ENCODE data around the gene NEO1. TPM values are rescaled to one million over a fixed set of nuclear protein-coding genes. Genes with fewer than 3 reads are reported as not detected.
"Not testable (repeated sequence)": the region's sequence is repeated elsewhere in the genome, so short reads cannot be mapped to it uniquely, and the experiment has no call there.

NEO1 gene
- polyA plus RNA-seq, 6 donors from 2014 or later = 0.48 to 2.1 (median 0.85) TPM; not detected in 1

DNA sequence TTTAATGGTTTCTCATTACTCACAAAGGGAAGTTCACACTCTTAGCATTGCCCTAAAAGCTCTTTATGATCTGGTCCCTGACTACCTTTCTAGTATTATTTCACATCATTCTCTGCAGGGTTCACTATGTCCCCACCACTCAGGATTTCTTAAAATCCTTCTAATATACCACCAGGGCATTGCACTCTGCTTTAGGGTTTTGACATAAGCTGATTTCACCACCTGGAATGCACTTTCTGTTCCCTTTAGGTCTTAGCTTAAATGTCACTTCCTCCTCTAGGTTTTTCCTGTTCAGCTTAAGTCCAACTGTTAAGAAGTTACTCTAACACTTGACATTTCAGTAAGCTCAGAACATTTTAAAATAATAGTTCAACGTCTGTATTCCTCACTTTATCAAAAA is 234.8 kb downstream of the NEO1 start:
- Mint-ChIP-seq H3K4me3 (peak overlapping the region in 1 of 8 donors; percentile 1), H3K36me3 (peaks cover 0 to 9% of the 10 kb centered on the region in 2 donors), H3K9me3 (no peaks in the 10 kb centered on the region), H3K27ac (peak overlapping the region in 2 of 6 donors; percentile 7 to 27), H3K27me3 (peaks cover 0 to 4% (median under 1%) of the 10 kb centered on the region in 3 donors), H3K4me1 (peaks cover 15 to 23% (median 16%) of the 10 kb centered on the region in 3 donors)
- DNase-seq (no peak), ATAC-seq (ENCODE audit: low read depth in 2 of 2) (peak in 1 of 2 donors; percentile 36)

DNA sequence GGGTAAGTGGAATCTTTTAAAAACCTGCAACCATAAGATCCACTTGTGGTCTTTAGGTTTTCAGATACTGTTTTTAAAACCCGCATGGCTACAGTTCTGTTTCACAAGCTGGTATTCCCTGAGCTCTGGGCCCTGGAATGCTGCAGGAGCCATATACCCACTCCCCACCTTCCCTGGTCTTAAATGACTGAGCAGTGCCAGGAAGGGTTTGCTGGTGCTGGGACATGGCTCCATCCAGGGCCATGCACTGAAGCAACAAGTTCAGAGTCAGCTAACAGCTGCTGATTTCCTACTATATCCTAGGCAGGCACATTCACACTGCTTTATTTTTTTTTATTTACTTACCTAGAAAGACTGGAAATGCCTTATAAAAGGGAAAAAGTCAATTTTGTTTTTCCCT is 239.2 kb downstream of the NEO1 start:
- H3K4me1 Mint-ChIP-seq = peaks cover 5 to 10% (median 8%) of the 10 kb centered on the region in 3 donors
- no peak for ATAC-seq (ENCODE audit: low read depth in 2 of 2)
- DNase-seq = no peak
- peaks cover 0 to 9% of the 10 kb centered on the region in 2 donors for H3K36me3 Mint-ChIP-seq
- H3K9me3 Mint-ChIP-seq = no peaks in the 10 kb centered on the region
- no peak overlapping the region for H3K27ac Mint-ChIP-seq
- no peak overlapping the region for H3K4me3 Mint-ChIP-seq
- peaks cover 4 to 9% (median 7%) of the 10 kb centered on the region in 3 donors for H3K27me3 Mint-ChIP-seq

DNA sequence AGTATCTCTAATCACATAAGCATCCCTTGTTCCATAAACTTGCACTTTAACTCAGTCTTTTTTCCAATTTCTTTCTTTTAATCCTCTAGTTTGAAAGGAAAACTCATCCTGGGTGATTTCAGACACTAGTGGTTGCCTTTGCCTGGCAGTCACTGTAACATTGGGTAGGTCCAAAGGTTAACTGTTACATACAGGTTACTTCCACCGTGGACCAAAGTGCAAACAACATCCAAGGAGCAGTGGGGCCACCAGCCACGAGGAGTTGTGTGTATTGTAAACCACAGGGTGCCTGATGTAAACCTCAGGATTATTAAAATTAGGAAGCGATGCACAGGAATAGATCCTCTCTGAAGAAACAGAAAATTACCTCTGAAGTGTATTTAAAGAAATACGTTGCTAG is 241.5 kb downstream of the NEO1 start:
- no peak for DNase-seq
- peaks cover 7 to 23% (median 7%) of the 10 kb centered on the region in 3 donors for H3K27me3 Mint-ChIP-seq
- no peak overlapping the region for H3K27ac Mint-ChIP-seq
- no peak for ATAC-seq (ENCODE audit: low read depth in 2 of 2)
- H3K4me1 Mint-ChIP-seq = no peaks in the 10 kb centered on the region
- no peak overlapping the region for H3K4me3 Mint-ChIP-seq
- no peaks in the 10 kb centered on the region for H3K9me3 Mint-ChIP-seq
- no peaks in the 10 kb centered on the region for H3K36me3 Mint-ChIP-seq

DNA sequence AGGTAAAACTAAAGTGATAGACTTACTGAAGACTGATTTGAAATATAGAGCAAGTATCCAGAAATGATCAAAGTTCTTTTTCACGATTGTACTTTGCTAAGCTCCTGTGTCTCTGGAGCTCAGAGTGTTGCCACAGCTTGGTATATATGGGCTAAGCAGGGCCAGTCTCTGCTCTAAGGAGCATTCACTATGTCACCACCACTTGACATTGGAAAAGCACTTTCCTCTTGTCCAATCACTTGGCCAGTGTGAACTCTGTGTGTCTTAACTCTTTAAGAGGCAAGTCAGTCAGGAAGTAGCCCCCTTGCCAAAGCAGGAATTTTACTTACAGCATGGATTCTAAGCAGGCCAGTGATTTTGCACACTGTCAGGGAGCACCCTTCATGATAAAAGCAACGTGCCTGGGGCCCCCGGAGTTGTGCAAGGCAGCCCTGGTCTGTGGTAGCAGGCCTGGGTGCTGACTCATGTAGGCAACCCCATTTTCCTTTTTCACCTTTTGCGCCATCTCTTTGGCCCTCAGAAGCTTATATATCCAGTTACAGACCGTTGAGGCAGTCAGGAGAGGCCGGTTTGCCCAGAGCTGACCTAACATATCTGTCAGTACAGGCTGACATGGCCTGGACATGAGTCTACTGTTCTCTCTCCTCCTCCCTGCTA is 243.5 kb downstream of the NEO1 start:
- Mint-ChIP-seq H3K4me1 (no peaks in the 10 kb centered on the region), H3K9me3 (no peaks in the 10 kb centered on the region), H3K27me3 (peaks cover 7 to 23% (median 7%) of the 10 kb centered on the region in 3 donors), H3K36me3 (no peaks in the 10 kb centered on the region), H3K27ac (no peak overlapping the region), H3K4me3 (no peak overlapping the region)
- no peak for ATAC-seq (ENCODE audit: low read depth in 2 of 2)
- DNase-seq = no peak

DNA sequence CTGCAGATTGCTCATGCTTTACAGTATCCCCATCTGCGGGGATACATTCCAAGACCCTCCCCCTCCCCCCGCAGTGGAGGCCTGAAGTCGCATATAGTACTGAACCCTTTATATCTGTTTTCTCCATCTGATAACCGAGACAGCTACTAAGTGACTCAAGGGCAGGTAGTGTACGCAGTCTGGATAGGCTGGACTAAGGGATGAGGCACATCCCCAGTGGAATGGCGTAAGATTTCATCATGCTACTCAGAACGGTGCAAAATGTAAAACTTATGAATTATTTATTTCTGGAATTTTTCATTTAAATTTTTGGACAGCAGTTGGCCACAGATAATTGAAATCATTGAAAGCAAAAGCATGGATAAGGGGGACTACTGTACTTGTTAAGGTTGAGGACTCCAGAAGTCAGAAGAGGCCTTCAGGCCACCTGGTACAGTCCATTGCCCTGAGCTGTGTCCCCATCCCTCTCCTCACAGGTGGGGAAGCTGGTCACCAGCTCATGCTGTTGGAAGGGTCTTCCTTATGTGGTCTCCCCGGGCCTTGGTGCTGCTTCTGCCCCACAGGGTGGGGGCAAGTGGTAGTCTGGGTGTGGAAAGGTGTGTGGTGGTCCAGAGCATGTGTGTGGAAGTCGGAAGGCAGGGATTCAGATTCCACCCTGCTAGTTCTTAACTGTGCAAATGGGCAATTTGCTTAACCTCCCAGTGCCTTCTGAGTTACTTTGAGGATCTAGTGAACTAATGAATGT is 244.5 kb downstream of the NEO1 start:
- no peak for ATAC-seq (ENCODE audit: low read depth in 2 of 2)
- Mint-ChIP-seq H3K4me1 (no peaks in the 10 kb centered on the region), H3K36me3 (no peaks in the 10 kb centered on the region), H3K27me3 (peaks cover 5 to 23% (median 7%) of the 10 kb centered on the region in 3 donors), H3K27ac (peak overlapping the region in 2 of 6 donors; percentile 1 to 27), H3K4me3 (no peak overlapping the region), H3K9me3 (no peaks in the 10 kb centered on the region)
- DNase-seq = no peak

DNA sequence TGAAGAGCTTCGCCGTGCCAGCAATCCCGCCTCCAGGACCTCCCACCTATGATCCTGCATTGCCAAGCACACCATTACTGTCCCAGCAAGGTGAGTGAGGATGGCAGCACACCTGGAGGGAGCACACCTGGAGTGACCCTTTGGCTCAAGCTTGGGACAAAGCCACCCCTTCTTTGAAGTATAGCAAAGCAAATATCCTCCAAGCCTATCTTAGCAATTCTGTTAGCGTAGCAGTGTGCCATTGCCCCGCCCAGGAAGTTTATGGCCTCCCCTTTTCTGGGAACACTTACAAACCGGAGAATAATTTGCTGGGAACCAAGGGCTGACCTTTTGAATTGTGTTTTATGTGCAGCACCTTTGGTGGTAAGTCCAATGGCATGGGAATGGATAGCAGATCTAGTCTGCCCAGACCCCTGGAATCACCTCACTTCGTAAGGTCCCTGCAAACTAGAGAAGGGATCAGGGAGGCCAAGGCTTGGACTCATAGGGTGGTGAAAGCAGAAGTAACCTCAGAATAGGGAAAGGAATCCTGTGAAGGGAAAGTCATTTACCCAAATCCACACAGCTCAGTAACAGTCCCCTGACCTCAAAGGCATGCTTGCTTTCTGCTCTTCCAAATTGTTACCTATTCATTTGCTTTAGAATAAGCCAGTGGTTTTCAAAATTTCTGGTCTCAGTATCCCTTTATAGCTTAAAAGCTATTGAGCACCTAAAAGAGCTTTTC is 246.4 kb downstream of the NEO1 start:
- no peak for ATAC-seq (ENCODE audit: low read depth in 2 of 2)
- H3K4me3 Mint-ChIP-seq = no peak overlapping the region
- DNase-seq = no peak
- peaks cover under 1 to 13% (median 4%) of the 10 kb centered on the region in 3 donors for H3K4me1 Mint-ChIP-seq
- H3K27ac Mint-ChIP-seq = peak overlapping the region in 1 of 6 donors; percentile 72
- no peaks in the 10 kb centered on the region for H3K36me3 Mint-ChIP-seq
- H3K27me3 Mint-ChIP-seq = peaks cover 0 to 17% (median 3%) of the 10 kb centered on the region in 3 donors
- H3K9me3 Mint-ChIP-seq = no peaks in the 10 kb centered on the region

DNA sequence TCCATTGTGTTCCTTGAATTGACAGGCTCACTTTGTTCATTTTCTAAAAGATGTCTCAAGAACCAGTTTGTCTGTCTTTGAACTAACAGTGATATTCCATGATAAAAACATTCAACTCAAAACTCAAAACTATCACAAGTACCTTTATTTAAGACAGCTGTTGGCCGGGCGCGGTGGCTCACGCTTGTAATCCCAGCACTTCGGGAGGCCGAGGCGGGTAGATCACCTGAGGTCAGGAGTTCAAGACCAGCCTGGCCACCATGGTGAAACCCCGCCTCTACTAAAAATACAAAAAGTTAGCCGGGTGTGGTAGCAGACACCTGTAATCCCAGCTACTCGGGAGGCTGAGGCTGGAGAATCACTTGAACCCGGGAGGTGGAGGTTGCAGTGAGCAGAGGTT is 248.0 kb downstream of the NEO1 start:
- H3K4me3 Mint-ChIP-seq; H3K27ac Mint-ChIP-seq; H3K9me3 Mint-ChIP-seq; DNase-seq; H3K36me3 Mint-ChIP-seq; ATAC-seq (ENCODE audit: low read depth in 2 of 2): not testable (repeated sequence)
- H3K27me3 Mint-ChIP-seq = peaks cover 0 to 13% (median 3%) of the 10 kb centered on the region in 3 donors
- peaks cover 3 to 14% (median 7%) of the 10 kb centered on the region in 3 donors for H3K4me1 Mint-ChIP-seq

DNA sequence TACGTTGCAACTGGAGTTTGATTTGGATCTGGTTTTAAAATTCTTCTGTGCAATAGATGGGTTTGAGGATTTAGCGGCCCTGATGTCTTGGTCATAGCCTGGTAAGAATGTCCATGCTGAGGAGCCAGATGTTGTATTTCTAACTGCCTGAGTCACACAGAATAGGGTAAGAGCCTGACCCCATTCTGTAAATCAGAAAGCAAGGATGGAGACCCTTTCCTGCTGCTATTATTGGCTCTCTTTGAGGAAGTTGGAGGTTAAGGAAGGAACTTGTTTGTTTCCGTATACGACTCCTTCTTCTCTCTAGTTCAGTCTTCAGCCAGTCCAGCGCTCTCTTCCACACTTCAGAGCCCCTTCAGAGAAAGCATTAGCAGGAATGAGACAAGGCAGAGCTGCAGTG is 251.4 kb downstream of the NEO1 start:
- ATAC-seq (ENCODE audit: low read depth in 2 of 2) = no peak
- Mint-ChIP-seq H3K27ac (peak overlapping the region in 2 of 6 donors; percentile 21 to 42), H3K4me3 (no peak overlapping the region), H3K4me1 (peaks cover 3 to 14% (median 7%) of the 10 kb centered on the region in 3 donors), H3K9me3 (no peaks in the 10 kb centered on the region), H3K36me3 (no peaks in the 10 kb centered on the region), H3K27me3 (peaks cover 2 to 6% (median 3%) of the 10 kb centered on the region in 3 donors)
- no peak for DNase-seq

DNA sequence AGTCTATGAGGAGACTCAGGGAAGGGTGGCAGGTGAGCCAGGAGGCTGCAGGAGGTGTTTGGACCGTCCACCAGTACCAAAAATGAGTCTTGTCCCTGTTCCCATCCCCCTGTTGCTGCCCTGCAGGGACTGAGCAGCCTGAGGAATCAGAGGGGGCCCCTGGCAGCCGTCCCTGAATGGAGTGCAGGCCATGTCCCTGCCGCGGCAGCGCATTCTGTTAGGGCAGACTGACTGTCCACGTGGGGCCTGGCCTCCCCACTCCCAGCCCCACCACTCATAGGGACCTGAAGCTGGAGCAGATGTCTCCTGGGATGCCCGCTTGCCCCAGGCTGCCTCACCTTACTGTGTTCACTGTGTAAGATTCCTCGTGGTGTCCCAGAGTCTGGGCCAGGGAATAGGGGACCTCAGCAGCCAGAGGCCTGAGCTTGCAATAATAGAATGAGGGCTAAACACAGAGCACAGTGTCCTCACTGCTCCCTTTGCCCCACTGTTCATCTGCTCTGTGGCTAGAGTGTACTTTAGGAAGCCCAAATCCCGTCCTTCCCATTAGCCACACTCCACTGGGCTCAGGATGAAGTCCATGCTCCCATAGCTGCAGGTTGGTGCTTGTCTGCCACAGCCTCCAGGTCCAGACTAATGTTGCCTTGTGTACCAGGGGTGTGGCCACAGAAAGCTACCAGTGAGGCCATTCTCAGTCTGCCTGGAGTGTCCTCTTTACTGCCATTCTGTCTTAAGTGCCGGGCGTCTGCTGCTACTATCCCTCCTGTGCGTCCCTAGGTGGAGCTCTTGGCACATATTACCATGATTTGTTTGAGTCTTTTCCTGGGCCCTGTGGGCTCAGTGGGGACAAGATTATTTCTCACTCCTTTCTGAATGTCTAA is 253.3 kb downstream of the NEO1 start:
- peaks cover 3 to 14% (median 7%) of the 10 kb centered on the region in 3 donors for H3K4me1 Mint-ChIP-seq
- no peaks in the 10 kb centered on the region for H3K9me3 Mint-ChIP-seq
- H3K36me3 Mint-ChIP-seq = no peaks in the 10 kb centered on the region
- ATAC-seq (ENCODE audit: low read depth in 2 of 2) (no peak), DNase-seq (no peak)
- no peak overlapping the region for H3K4me3 Mint-ChIP-seq
- H3K27me3 Mint-ChIP-seq = peaks cover 4 to 10% (median 5%) of the 10 kb centered on the region in 3 donors
- H3K27ac Mint-ChIP-seq = no peak overlapping the region

DNA sequence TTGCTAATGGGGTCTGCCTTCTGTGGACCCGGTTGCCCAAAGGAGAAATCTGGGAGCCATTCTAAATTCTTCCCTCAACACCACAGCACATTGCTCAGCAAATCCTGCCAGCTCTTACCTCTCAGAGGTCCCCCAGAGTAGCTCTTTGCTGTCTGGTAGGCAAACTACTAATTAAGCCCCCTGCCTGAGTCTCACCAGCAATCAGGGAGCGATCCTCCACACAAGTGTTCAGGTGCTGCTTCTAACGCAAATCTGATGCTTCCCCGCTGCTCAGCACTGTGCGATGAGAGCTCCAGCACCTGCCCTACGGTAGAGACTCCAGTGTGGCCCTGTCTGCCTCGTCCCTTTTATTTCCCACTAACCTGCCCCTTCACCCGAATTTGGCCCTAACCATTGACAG is 256.0 kb downstream of the NEO1 start:
- H3K36me3 Mint-ChIP-seq = no peaks in the 10 kb centered on the region
- H3K27ac Mint-ChIP-seq = no peak overlapping the region
- DNase-seq (no peak), ATAC-seq (ENCODE audit: low read depth in 2 of 2) (no peak)
- H3K4me1 Mint-ChIP-seq = peaks cover 3 to 6% (median 5%) of the 10 kb centered on the region in 3 donors
- H3K9me3 Mint-ChIP-seq = no peaks in the 10 kb centered on the region
- no peak overlapping the region for H3K4me3 Mint-ChIP-seq
- H3K27me3 Mint-ChIP-seq = peaks cover 4 to 19% (median 12%) of the 10 kb centered on the region in 3 donors

DNA sequence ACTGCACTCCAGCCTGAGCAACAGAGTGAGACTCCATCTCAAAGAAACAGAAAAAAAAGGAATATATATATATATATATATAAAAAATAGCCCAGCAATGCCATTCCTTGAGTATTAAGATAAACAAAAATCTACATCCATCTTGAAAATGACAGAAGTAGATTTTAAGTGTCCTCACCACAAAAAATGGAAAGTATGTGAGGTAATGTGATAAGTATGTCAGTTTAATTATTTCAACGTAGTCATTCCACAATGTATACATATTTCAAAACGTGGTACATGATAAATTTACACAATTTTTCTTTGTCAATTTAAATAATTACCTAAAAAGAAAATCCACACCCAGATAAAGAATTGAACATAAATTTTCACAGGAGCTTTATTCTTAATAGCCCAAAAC is 261.6 kb downstream of the NEO1 start:
- DNase-seq (no peak), ATAC-seq (ENCODE audit: low read depth in 2 of 2) (no peak)
- Mint-ChIP-seq H3K27me3 (peaks cover 0 to 29% (median 19%) of the 10 kb centered on the region in 3 donors), H3K4me1 (peaks cover 14 to 18% (median 15%) of the 10 kb centered on the region in 3 donors), H3K27ac (no peak overlapping the region), H3K9me3 (no peaks in the 10 kb centered on the region), H3K4me3 (no peak overlapping the region), H3K36me3 (no peaks in the 10 kb centered on the region)

DNA sequence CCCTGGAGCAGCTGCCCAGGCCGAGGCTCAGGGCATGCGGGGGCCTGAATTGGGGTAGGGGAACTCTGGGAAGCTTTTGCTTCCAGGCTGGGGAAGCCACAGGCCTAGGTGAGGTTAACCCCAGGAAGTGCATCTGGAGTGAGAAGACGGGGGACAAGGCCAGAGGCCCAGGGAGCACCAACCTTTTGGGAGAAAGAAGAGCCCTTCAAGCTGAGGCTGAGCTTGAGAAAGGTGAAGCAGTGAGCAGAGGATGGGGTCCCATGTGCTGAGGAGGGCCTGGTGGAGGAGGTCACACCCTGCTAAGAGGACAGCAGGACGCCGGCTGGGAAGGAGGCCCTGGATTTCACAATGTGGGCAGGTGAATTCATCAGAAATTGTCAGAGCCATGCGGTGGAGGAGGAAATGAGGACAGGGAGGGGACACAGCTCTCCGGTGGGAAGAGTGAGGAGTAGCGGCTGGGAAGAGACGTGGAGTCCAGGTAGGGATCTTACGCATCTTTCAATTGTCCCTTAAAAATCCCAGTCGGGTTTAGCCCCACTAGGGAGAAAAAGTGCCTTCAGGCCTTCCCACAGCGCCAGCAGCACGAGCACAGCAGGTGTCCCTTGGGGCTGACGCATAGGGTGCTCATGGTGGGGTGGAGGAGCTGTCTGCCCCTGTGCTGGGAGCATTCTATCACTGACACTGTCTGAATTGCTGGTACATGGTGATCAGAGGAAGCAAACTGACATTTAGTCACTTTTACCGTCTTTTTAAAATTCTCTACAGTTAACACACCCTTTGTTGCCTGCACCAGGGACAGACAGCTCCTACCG is 265.6 kb downstream of the NEO1 start:
- H3K27ac Mint-ChIP-seq = peak overlapping the region in 5 of 6 donors; percentile 69 to 89 (median 78)
- peak overlapping the region in 5 of 8 donors; percentile 38 to 51 (median 50) for H3K4me3 Mint-ChIP-seq
- H3K36me3 Mint-ChIP-seq = no peaks in the 10 kb centered on the region
- ATAC-seq (ENCODE audit: low read depth in 2 of 2) (no peak), DNase-seq (no peak)
- no peaks in the 10 kb centered on the region for H3K9me3 Mint-ChIP-seq
- H3K4me1 Mint-ChIP-seq = peaks cover 18 to 19% (median 19%) of the 10 kb centered on the region in 3 donors
- H3K27me3 Mint-ChIP-seq = peaks cover 0 to 31% (median 14%) of the 10 kb centered on the region in 3 donors
